GM06990 (cell line): ENCODE data around the gene NPFF.

Experiments used
- DNase-seq: peaks from one replicate; pipeline ENCODE4 v3.0.0-alpha.2; 2011; ENCODE audit not compliant: insufficient read length; ENCODE audit errors: extremely low read depth
- H3K27me3 ChIP-seq: replicated peaks from 2 replicates; pipeline ENCODE4 v1.6.0; 2011; ENCODE audit warnings: low read length; ENCODE audit not compliant: control insufficient read depth, insufficient read depth
- H3K36me3 ChIP-seq: 2 replicates; pipeline ENCODE4 v1.5.1; 2011; ENCODE audit warnings: low read length; ENCODE audit not compliant: control insufficient read depth, insufficient read depth
- H3K4me3 ChIP-seq: replicated peaks from 2 replicates; pipeline ENCODE4 v1.5.1; 2011; ENCODE audit warnings: low read depth, mild to moderate bottlenecking, control low read depth, low read length
- CTCF ChIP-seq: IDR thresholded peaks from 2 replicates; pipeline ENCODE4 v1.5.1; 2011; ENCODE audit warnings: low read length, control low read depth, mild to moderate bottlenecking, inconsistent platforms; ENCODE audit not compliant: insufficient read depth, poor library complexity, severe bottlenecking

Gene NPFF

GRCh38 chr12:53543539-53543938 lies 36.3 kb upstream of the NPFF start:
- H3K36me3 ChIP-seq: peaks cover 3% of the 10 kb centered on the region
- TF ChIP-seq CTCF: peak; percentile 81
- no peak overlapping the region for H3K4me3 ChIP-seq
- no peak for DNase-seq
- H3K27me3 ChIP-seq: no peaks in the 10 kb centered on the region

DNA sequence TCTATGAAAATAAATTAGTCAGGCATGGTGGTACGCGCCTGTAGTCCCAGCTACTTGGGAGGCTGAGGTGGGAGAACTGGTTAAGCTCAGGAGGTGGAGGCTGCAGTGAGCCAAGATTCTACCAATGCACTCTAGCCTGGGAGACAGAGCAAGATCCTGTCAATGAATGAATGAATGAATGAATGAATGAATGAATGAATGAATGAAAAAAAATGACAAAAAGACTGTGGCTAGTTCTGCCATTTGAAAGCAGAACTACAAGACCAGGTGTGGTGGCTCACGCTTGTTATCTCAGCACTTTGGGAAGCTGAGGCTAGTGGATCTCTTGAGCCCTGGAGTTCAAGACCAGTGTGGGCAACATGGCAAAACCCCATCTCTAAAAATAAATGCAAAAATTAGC lies 32.2 kb upstream of the NPFF start:
- no peak overlapping the region for H3K4me3 ChIP-seq
- no peaks in the 10 kb centered on the region; the same call in none of the 2 replicates for H3K36me3 ChIP-seq
- no peaks in the 10 kb centered on the region for H3K27me3 ChIP-seq
- no peak for TF ChIP-seq CTCF
- no peak for DNase-seq

DNA sequence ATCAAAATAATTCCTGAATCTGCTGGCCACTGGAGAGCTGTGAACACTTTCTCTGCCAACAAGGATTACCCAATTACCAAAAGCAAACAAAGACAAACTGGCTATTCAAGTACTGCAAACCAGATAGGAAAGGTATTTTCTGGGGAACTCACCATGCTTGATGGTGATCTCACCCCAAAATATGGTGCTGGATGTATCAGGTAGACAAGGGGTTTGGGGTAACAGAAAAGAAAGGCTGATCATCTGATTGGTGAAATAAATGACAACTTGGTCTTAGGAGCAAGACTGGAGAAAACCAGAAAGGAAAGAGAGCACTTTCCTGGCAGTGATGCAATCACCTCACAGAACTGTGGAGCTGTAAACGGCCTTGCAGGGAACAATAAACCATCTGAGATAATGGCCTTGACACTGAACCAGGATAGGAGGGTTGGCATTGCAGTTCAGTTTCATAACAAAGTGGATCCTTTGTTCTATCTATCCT lies 31.0 kb upstream of the NPFF start:
- H3K27me3 ChIP-seq: no peaks in the 10 kb centered on the region
- H3K36me3 ChIP-seq: peaks cover 5% of the 10 kb centered on the region
- no peak overlapping the region for H3K4me3 ChIP-seq
- TF ChIP-seq CTCF: no peak
- DNase-seq: no peak

DNA sequence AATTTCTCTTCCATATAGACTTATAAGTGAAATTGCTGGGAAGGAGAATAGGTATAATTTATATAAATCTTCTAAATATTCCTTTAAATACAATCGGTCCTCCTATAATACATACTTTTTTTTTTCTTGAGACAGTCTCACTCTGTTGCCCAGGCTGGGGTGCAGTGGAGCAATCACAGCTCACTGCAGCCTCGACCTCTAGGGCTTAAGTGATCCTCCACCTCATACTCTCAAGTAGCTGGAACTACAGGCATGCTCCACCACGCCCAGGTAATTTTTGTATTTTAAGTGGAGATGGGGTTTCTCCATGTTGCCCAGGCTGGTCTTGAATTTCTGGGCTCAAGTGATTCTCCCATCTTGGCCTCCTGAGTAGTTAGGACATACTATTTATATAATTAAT lies 29.7 kb upstream of the NPFF start:
- no peak for TF ChIP-seq CTCF
- DNase-seq: no peak
- no peak overlapping the region for H3K4me3 ChIP-seq
- H3K36me3 ChIP-seq: peaks cover 7% of the 10 kb centered on the region
- H3K27me3 ChIP-seq: no peaks in the 10 kb centered on the region

DNA sequence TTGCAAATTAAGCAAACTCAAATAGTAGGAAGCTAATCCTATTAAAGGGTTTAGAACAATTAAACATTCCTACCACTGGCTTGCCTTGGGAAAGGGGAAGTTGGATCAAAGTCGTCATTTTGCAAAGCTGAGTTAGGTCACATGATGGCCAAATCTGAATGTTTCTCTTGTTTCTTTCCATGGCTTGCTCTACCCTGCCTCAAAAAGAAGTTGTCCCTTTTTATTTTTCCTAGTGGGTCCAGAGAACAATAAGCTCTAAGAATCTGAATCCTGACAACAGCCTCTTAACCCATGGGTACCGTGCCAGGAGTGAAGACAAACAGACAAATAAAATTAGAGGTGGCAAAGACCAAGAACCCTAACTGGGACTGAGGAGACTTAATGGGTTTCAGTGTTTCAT lies 26.2 kb upstream of the NPFF start:
- DNase-seq: no peak
- Histone ChIP-seq H3K36me3 (peaks cover 11% of the 10 kb centered on the region), H3K4me3 (no peak overlapping the region), H3K27me3 (no peaks in the 10 kb centered on the region)
- no peak for TF ChIP-seq CTCF
